OCI-M2 (cell line): ENCODE results near the gene THADA.

Experiments
- DNase-seq: peaks from one replicate; lab custom pipeline; 2025; ENCODE audit not compliant: unreplicated experiment; lab: John Stamatoyannopoulos, UW

THADA gene

DNA sequence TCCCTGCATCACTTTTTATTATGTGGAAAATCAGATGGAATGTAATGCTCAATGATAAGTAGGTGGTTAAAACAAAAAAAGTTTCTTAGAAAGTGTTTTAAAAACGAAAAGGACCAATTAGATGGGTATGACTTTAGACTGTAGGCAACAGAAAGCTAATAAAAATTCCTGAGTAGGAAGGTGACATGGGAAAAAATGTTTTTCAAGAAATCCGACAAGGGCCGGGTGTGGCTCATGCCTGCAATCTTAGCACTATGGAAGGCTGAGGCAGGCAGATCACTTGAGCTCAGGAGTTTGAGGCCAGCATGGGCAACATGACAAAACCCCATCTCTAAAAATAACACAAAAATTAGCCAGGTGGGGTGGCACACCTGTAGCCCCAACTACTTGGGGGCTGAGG lies 126.1 kb downstream of the THADA start:
- DNase-seq, result no peak

GRCh38 chr2:43469094-43469493 lies 126.7 kb downstream of the THADA start:
- no peak for DNase-seq

DNA sequence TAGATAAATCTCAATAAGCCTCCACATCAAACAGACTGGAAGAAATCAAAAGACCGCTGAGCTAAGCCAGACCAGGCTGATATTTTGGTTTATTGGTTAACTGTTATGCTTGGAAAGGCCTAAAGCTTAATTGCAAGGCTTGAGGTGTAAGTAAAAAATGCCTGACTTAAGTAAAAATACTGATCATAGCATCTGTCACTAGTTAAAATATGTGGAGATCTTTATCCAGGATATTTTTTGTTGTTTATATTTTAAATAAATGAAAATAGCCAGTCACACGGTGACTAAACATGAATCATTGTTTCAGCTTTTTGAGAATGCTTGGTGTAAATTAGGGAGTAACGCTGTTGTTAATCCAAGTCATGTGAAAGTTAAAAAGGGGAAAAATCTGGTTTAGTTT lies 127.9 kb downstream of the THADA start:
- DNase-seq, result no peak

DNA sequence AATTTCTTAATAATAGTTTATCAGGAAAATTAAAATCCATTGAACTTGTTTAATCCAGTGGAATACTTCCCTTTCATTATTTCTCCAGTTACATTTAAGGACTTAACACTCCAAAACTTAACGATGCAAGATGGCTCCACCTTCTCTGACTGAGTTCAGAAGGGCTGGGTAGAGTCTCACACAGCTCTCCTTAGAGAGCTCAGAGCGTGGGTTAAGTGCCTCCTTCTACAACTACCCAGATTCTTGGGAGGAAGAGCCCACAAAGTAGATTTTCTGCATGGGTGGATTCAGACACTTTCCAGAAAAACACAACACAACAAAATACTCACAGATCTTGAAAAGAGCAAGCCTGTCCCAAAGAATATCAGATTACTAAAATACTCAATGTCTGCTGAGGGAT lies 130.6 kb downstream of the THADA start:
- no peak for DNase-seq

- no peak for DNase-seq
Measured at GRCh38 chr2:43464590-43464989, 131.2 kb downstream of the THADA start.

DNA sequence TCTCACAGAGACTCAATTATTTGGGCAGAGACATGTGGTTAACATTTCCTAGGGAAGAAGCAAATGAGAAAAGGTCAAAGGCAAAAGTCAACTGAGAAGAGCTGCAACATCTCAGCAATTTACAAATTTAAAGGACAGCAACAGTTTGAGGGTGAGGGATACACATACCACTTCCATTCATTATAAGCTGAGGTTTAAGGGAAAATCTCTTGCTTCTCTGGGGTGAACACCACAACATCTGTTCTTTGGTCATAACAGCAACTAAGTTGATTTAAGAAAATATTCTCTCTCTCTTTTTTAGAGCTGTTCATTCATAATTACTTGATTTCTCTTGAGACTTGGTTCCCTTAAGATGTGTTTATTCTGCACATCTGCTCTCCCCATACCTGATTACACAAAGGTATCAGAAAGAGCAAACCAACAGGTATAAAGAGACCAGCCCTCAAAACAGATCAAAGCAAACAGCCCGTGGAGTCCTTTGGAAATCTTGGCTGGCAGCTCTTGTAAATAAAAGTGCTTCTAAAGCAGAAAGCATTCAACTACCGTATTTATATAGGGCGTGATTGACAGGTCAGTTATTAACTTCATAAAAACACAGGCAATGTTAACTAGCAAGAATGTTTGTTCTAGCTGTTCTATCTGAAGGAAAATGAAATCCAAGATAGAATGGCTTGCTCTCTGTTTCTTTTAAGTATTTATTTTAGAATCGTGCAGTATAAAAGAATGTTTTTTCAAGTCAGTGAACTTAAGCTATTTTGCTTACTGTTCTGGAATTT lies 132.8 kb downstream of the THADA start:
- no peak for DNase-seq

GRCh38 chr2:43461453-43462073 lies 134.3 kb downstream of the THADA start:
- no peak for DNase-seq

GRCh38 chr2:43460611-43461365 lies 135.1 kb downstream of the THADA start:
- no peak for DNase-seq

GRCh38 chr2:43460174-43460546 lies 135.7 kb downstream of the THADA start:
- DNase-seq, result no peak

DNA sequence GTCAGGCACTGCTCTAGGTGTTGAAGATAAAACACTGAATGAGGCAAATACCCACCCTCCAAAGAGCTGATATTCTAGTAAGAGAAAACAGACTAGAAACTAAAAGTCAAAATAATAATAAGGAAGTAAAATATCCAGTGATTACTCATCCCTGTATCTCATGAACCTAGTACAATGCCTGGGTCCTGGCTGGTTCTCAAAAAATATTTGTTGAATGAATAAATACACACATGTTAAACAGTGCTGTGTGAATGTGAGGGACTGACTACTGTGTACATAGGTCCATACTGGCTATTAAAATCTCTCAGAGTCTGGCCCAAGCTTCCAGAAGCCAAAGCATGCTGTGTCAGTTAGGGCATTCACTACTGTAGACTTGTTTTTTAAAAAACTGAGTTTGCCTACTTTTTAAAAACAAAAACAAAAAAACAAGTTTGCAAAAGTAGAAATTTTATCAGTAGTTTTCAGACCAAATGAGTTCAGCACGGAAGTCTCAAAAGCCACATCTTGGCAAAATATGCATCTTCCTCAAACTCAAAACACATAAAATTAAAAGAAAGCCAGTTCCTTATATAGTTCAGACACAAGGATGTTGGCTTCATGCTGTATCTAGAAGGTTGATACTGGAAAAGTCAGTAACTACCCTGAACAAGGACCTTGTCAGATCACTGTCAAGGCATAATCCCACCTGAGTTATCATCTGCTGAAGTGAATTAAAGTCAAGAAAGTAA lies 136.2 kb downstream of the THADA start:
- DNase-seq, result no peak

DNA sequence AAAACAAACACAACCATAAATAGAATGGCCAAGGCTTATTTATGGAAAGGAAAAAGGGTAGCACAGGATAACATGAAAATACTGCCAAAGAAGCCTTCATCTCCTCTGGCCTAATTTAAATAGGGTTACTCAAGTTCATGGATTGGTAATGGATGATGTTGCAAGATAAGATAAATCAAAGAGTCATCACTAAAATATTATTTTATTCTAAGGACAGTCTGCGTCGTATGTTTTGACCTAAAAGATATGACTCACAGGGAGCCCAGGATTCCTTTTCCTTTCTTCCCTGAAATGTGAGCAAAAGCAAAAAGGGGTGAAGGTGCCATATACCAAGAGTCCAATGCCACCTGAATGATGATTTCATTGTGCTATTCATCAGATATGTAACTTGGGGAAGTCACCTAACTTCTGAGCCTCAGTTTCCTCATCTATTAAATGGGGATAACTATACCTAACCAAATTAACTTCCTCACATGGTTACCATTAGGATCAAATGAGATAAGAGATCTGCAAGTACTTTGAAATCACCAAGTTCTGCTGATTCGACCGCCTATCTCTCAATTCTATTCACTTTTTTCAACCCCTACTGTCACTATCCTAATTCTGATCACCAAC lies 137.7 kb downstream of the THADA start:
- no peak for DNase-seq

- DNase-seq, result no peak
Measured at GRCh38 chr2:43455731-43456642, 139.9 kb downstream of the THADA start.

DNA sequence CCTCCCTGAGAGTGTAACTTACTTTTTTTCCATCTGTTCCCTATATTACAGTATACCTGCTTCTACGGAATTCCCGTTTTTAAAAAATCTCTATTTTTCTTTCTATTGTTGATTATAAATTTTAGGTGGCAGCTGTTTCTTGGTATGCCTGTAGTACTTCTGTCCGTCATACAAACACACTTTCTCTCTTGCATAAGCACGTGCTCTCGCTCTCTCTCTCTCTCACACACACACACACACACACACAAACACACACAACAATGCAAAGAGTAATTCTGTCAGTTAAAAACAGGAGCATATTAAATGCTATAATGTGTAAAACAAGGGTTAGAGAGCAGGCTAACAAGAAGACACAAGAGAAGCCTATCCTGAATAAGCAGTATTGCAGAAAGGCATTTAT lies 140.5 kb downstream of the THADA start:
- DNase-seq, result no peak

- no peak for DNase-seq
Measured at GRCh38 chr2:43454791-43455190, 141.0 kb downstream of the THADA start.

- no peak for DNase-seq
Measured at GRCh38 chr2:43453179-43454170, 142.4 kb downstream of the THADA start.

GRCh38 chr2:43452318-43452731 lies 143.5 kb downstream of the THADA start:
- DNase-seq, result no peak

DNA sequence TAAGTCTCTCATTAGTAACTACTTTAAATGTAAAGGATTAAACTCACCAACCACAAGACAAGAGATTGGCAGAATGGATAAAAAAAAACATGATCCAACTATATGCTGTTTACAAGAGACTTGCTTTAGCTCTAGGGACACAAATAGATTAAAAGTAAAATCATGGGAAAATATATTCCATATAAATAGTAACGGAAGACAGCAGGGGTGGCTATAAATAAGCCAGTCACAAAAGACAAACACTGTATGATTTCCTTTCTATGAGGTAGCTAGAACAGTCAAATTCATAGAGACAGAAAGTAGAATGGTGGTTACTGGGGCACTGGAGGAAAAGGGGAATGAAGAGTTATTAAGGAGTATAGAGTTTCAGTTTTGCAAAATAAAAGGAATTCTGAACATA lies 145.2 kb downstream of the THADA start:
- no peak for DNase-seq

GRCh38 chr2:43448822-43449110 lies 147.1 kb downstream of the THADA start:
- DNase-seq, result no peak
